Activated CD4-positive, alpha-beta T cell treated with anti-CD3 and anti-CD28 coated beads, Interleukin-10, Interleukin-2, amounts not matched to agents 100 ng/mL and 50 ng/mL, durations not matched to agents 16 hours and 8 hours (primary cell): ENCODE data around the gene GHR.

ENCODE experiments used
- DNase-seq: peaks from one replicate; pipeline ENCODE4 v3.0.0-alpha.2; 2020

The GHR gene

DNA sequence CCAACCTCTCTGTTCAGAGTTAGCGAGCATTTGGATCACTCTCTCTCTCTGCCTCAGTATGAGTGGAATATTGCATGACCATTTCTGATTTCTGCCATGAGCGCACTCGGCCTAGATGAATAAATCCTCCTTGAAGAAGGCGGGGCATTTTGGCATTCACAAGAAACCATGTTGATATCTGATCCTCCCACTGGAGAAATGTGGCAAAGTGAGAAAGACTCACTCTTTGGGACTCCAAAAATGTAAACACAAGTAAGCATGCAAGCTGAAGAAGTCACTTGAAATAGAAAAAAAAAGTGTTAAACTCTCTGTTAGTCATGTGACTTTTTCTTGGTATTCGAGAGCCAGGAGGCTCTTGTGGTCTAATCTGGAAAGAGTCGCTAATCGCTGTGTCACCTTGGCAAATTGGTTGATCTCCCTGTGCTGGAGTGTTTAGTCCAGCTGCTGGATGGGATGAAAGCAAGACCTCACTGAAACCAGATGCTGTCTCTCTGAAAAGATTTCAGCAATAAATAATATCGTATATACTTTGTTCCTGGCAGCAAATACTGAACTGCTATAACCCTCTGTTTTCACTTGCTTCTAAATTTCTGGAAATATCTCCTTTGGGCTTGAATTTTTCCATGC lies 95.5 kb downstream of the GHR start:
- no peak for DNase-seq

GRCh38 chr5:42520203-42520602 lies 97.0 kb downstream of the GHR start:
- no peak for DNase-seq

DNA sequence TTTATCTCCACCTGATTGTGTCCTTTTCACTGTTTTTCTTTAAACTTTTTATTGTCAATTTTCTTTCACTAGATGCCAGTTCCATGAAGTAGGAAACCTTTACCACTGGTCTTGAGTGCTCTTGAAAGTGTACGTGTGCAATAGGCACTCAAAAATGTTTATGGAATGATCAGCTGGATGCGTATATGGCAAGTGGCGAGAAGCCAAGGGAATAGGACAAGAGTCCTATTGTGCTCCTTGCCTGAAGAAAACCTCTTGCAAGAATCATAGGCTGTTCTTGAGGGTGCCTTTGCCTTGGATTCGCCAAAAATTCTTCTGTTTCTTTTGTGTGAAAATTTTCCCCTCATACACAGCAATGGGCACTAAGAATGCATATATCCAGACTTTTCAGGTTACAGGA lies 97.7 kb downstream of the GHR start:
- no peak for DNase-seq

GRCh38 chr5:42521406-42521805 lies 98.2 kb downstream of the GHR start:
- DNase-seq, result no peak

- DNase-seq, result no peak
Observed at GRCh38 chr5:42522783-42523182, 99.5 kb downstream of the GHR start.

DNA sequence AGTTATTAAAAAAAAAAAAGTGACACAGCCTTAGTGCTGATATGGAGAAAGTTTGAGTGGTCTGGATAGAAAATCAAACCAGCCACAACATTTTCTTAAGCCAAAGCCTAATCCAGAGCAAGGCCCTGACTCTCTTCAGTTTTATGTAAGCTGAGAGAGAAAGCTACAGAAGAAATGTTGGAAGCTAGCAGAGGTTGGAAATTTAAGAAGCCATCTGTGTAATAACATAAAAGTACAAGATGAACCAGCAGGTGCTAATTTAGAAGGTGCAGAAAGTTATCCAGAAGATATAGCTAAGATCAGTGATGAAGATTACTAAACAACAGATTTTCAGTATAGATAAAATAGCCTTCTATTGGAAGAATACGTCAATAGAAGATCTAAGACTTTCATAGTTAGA lies 102.9 kb downstream of the GHR start:
- no peak for DNase-seq

DNA sequence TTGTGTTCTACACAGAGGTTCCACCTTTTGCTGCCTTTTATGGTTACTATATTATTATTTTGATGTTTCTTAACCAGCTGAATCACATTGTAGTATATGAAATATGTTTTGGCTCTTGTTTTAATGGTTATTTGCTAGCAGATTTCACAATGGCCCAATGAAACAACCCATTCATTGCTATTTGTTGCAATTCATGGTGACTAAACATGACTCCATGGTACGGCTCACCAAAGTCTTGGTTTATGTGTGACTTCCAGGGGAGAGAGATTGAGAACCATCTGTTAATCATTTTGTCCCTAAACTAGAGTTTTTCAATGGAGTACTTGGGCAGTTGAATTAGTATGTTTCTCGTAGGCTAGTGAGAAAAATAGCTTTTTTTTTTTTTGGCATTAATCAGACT lies 108.4 kb downstream of the GHR start:
- no peak for DNase-seq

GRCh38 chr5:42542106-42542505 lies 118.9 kb downstream of the GHR start:
- no peak for DNase-seq

GRCh38 chr5:42543774-42544173 lies 120.5 kb downstream of the GHR start:
- no peak for DNase-seq

- no peak for DNase-seq
Observed at GRCh38 chr5:42545038-42545437, 121.8 kb downstream of the GHR start.

- no peak for DNase-seq
Observed at GRCh38 chr5:42547141-42547540, 123.9 kb downstream of the GHR start.

DNA sequence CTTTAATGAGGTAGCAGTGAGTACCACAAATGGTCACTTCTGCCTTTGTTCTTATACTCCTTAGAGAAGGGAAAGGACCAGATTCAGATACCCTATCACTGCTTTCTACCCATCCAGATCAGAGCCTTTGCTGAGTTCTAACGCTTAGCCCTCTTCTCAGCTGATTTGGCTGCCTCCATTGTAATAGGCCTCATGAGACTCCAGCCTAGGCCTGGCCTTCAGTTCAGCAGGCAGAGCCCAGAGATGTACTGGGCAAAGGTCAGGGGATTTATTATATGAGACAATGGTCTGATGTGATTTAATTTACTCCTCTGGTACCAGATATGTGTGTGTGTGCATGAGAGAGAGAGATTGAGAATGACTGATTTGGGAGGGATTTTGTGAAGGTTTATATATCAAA lies 124.7 kb downstream of the GHR start:
- DNase-seq, result no peak

GRCh38 chr5:42552597-42552996 lies 129.4 kb downstream of the GHR start:
- no peak for DNase-seq

- DNase-seq, result no peak
Observed at GRCh38 chr5:42553461-42553860, 130.2 kb downstream of the GHR start.

DNA sequence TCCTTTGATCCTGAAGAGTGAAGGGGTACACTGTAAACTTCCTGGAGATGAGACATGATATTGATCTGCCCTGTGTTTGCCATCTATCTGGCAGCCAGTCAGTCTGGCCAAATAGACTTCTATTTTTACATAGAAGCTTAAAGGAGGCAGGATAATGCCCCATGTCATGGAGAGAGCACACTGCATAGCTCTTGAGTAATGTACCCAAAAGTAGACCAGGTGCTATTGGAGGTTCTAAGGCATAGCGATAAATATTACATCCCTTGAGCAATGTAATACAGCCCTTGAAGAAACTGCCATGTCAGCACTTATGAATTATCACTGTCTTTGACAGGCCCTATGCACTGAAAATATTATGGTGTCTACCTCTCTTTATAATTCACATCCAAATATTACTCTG lies 131.8 kb downstream of the GHR start:
- no peak for DNase-seq

GRCh38 chr5:42555797-42556196 lies 132.6 kb downstream of the GHR start:
- DNase-seq, result no peak

DNA sequence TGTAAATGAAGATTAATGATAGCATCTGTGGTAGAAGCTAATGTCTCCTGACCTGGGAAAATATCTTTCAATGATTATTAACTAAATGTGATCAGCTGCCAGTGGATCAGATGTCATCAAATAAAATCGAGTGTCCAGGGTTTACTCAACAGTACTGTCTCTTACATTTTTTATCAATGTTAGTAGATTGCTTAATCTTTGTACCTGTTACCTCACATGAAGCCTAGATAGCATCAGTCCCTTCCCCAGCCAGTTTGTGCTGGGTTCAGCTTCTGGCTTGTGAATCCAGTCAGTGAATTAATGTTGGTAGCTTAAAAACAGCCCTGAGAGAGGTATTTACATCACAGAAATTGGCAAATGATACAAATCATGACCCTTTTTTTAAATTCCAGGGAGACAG lies 134.4 kb downstream of the GHR start:
- DNase-seq, result no peak

DNA sequence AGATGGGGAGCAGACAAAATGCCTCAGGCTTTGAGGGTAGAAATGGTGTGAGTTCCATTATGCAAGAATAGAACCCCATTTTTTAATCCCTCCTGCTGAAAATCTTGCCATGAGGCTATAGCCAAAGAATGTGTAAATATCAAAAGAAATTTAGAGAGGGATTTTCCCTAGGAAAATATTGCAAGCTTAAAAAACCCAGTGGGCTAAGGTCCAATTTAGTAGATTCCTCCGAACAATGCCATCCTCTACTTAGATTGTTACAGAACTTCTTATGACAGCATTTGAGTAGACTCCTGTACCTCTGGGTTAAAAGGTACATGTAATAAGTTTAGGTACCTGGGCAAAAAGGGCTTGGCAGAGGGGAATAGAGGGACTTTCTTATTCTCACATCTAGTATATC lies 138.4 kb downstream of the GHR start:
- no peak for DNase-seq

DNA sequence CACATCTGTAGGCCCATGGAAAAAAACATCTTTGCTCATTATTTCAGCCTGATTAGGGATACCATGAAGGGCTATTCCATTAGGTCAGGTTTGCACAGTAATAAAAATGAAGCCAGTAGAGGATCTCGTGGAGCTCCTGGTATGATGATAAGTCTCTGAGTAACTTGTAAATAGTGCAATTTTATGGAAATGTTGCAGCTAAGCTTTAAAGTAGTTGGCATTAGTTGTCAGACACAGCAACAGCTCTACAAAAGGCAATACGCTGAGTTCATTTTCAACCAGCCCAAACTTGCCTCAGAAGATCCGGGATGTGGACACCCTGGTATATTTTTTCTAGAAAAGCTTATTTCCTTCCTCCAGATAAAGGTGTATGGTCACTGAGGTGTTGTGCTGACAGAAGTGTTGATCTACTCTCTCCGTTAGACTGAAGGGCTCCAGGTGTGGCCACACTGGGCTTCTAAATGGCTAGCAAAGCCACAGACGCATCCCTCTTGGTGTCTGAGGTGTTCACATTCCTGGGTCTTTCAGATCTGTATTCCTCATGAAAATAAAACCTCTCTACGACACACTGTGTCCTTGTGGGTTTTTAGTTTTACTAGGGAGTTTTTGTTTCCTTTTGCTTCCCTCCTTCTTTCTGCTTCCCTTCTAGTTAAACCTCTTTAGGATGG lies 141.6 kb downstream of the GHR start:
- DNase-seq, result no peak

GRCh38 chr5:42566652-42567295 lies 143.5 kb downstream of the GHR start:
- no peak for DNase-seq

GRCh38 chr5:42569325-42569724 lies 146.1 kb downstream of the GHR start:
- no peak for DNase-seq

- DNase-seq, result no peak
Observed at GRCh38 chr5:42569953-42570548, 146.8 kb downstream of the GHR start.

DNA sequence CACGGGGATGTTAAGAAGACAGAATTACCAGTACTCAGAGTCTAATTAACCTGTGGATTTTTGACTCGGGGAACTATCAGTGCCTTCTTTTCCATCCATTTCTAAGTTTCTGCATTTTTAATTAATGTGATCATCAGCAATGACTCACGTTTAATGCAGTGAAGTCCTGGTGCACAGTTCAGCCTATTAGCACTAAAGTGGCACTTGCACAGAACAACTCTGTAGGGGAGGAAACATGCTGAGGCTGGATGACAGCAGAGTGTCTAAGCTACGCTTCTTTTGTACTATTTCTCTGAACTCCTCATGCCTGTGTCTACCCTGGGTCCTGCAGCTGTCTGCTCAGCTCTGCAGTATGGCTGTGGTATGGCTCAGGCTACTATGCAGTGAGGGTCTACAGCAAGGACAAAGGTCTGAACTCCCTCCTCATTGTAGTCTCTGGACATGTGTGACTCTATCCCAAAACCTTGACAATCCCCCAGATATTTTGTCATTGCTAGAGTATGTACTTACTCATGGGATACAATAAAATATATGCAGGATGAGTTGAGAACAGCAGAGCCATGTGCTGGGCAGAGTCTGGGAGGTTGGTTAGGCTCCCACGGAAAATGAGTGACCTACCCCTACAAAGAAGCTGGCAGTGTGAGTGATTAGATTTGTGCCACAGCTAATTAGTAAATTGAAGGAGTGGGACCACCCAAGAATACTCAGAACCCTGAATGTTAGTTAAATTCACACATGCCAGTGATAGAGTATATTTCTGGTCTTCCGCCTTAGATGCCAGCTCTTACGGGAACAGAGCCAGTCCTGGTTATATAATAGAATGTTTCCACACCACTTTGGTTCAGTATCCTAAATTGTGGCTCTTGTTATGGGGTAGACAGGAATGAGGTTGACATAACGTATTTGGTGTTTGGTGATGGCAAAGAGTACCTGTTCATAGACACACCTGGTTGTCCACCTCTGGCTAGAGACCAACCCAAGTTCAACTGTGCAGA lies 148.0 kb downstream of the GHR start:
- DNase-seq, result no peak
